ENCODE measurements around the gene RBM44.
"Not testable (repeated sequence)": the region's sequence is repeated elsewhere in the genome, so short reads cannot be mapped to it uniquely, and the experiment has no call there.

The RBM44 gene

DNA sequence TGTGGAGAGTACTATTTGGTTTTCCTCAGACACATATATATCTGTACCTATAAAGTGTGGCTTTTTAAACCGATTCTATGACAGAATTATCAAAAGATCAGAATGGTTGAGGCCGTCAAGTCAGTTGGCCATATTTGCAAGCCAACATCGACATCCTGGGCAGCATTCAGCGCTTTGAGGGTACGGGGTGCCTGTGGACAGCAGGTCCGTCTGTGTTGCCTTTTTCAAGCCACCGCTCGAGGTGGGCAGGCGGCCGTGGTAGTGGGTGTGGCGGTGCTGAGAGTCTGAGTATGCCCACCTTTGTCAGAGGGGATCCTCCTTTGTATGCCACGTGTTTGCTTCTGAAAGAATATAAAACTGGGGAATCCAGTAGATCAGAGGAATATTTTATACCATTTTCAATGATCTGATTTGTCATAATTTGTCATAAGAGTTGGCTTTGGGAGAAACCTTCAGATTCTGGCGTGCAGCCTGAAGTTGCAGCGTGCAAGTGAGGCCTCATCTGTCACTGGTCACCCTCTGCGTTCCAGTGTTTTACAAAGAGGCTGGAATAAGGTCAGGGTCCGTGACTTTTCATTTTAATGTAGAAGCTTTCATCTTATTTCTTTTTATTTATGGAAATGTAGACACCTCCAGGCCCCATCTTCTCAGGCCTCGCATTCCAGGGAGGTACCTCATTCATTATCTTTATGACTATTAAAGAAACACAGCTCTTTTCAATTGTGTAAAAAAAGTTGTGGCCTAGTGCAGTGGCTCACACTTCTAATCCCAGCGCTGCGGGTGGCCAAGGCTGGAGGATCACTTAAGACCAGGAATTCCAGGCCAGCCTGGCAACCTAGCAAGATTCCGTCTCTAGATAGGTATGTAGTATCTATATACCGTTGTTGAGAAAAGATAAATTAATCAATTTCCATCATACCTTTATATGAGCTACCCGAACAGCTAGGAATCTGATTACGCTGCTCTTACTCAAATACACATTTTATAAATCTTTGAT, 37.8 kb upstream of the RBM44 start:
- FAIRE-seq = no peak
- TF ChIP-seq PAX5 (IDR thresholded peaks at IDR 0.05; ENCODE audit: insufficient read depth, low read length, severe bottlenecking) = no peak
- TF ChIP-seq SPI1 (IDR thresholded peaks at IDR 0.05; ENCODE audit: low read depth, low read length) = no peak
- no peak for TF ChIP-seq POU2F2 (IDR thresholded peaks at IDR 0.05; ENCODE audit: low read depth, low read length)
- DNase-seq (ENCODE audit: insufficient read length, low spot score) = no peak

DNA sequence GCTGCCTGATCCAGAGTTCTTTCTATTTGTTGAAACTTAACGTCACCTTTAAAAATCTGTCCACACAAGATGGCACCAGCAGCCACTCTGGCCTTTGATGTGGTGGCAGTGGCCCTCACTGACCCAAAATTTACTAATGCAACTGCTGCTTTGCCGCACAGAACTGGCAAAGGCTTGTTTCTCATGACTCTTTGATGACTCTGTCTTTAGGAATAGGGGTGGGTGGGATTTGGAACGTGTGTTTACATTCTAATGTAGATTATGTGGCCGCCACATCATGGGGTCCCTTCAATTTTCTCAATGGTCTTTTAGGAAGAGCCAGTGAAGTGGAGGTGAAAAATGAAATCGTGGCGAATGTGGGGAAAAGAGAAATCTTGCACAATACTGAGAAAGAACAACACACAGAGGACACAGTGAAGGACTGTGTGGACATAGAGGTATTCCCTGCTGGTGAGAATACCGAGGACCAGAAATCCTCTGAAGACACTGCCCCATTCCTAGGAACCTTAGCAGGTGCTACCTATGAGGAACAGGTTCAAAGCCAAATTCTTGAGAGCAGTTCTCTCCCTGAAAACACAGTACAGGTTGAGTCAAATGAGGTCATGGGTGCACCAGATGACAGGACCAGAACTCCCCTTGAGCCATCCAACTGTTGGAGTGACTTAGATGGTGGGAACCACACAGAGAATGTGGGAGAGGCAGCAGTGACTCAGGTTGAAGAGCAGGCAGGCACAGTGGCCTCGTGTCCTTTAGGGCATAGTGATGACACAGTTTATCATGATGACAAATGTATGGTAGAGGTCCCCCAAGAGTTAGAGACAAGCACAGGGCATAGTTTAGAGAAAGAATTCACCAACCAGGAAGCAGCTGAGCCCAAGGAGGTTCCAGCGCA, 36.0 kb upstream of the RBM44 start:
- FAIRE-seq = peak; percentile 48
- not testable (repeated sequence) for DNase-seq (ENCODE audit: insufficient read length, low spot score)

- no peak for DNase-seq (ENCODE audit: insufficient read length, low spot score)
- no peak for FAIRE-seq
- no peak for TF ChIP-seq TAF1 (IDR thresholded peaks at IDR 0.05; ENCODE audit: low read depth, low read length)
- TF ChIP-seq POLR2A (IDR thresholded peaks at IDR 0.05; ENCODE audit: low read depth, low read length) = no peak
- no peak for TF ChIP-seq PAX5 (IDR thresholded peaks at IDR 0.05; ENCODE audit: insufficient read depth, low read length, severe bottlenecking)
- TF ChIP-seq SPI1 (IDR thresholded peaks at IDR 0.05; ENCODE audit: low read depth, low read length) = no peak
- TF ChIP-seq POLR2AphosphoS5 (IDR thresholded peaks at IDR 0.05; ENCODE audit: low read depth, low read length) = no peak
- TF ChIP-seq POU2F2 (IDR thresholded peaks at IDR 0.05; ENCODE audit: low read depth, low read length) = no peak
Observed at GRCh38 chr2:237763812-237764211, 34.8 kb upstream of the RBM44 start.

DNA sequence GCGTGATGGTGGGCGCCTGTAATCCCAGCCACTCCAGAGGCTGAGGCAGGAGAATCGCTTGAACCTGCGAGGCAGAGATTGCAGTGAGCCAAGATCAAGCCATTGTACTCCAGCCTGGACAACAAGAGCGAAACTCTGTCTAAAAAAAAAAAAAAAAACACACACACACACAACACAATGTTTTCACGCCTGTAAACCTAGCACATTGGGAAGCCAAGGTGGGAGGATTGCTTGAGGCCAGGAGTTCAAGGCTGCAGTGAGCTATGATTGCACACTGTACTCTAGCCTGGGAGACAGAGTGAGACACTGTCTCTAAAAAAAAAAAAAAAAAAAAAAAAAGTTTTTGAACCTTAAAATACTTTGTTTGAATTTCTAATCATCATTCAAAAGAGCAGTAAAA, 33.5 kb upstream of the RBM44 start:
- FAIRE-seq; DNase-seq (ENCODE audit: insufficient read length, low spot score): not testable (repeated sequence)

GRCh38 chr2:237765875-237766274, 32.7 kb upstream of the RBM44 start:
- FAIRE-seq (no peak), DNase-seq (ENCODE audit: insufficient read length, low spot score) (no peak)
- TF ChIP-seq POLR2A (IDR thresholded peaks at IDR 0.05; ENCODE audit: low read depth, low read length) (no peak), TAF1 (IDR thresholded peaks at IDR 0.05; ENCODE audit: low read depth, low read length) (no peak), POU2F2 (IDR thresholded peaks at IDR 0.05; ENCODE audit: low read depth, low read length) (no peak)

- TF ChIP-seq POU2F2 (IDR thresholded peaks at IDR 0.05; ENCODE audit: low read depth, low read length) (no peak), POLR2AphosphoS5 (IDR thresholded peaks at IDR 0.05; ENCODE audit: low read depth, low read length) (no peak), SPI1 (IDR thresholded peaks at IDR 0.05; ENCODE audit: low read depth, low read length) (no peak), POLR2A (IDR thresholded peaks at IDR 0.05; ENCODE audit: low read depth, low read length) (no peak), TAF1 (IDR thresholded peaks at IDR 0.05; ENCODE audit: low read depth, low read length) (no peak), PAX5 (IDR thresholded peaks at IDR 0.05; ENCODE audit: insufficient read depth, low read length, severe bottlenecking) (no peak)
- DNase-seq (ENCODE audit: insufficient read length, low spot score) (no peak), FAIRE-seq (peak; percentile 33)
Observed at GRCh38 chr2:237766340-237766739, 32.2 kb upstream of the RBM44 start.

GRCh38 chr2:237772513-237772912, 26.1 kb upstream of the RBM44 start:
- FAIRE-seq (no peak), DNase-seq (ENCODE audit: insufficient read length, low spot score) (no peak)
- no peak for TF ChIP-seq PAX5 (IDR thresholded peaks at IDR 0.05; ENCODE audit: insufficient read depth, low read length, severe bottlenecking)
- TF ChIP-seq TAF1 (IDR thresholded peaks at IDR 0.05; ENCODE audit: low read depth, low read length) = no peak
- TF ChIP-seq SPI1 (IDR thresholded peaks at IDR 0.05; ENCODE audit: low read depth, low read length) = no peak
- no peak for TF ChIP-seq POLR2AphosphoS5 (IDR thresholded peaks at IDR 0.05; ENCODE audit: low read depth, low read length)
- no peak for TF ChIP-seq POU2F2 (IDR thresholded peaks at IDR 0.05; ENCODE audit: low read depth, low read length)
- no peak for TF ChIP-seq POLR2A (IDR thresholded peaks at IDR 0.05; ENCODE audit: low read depth, low read length)

DNA sequence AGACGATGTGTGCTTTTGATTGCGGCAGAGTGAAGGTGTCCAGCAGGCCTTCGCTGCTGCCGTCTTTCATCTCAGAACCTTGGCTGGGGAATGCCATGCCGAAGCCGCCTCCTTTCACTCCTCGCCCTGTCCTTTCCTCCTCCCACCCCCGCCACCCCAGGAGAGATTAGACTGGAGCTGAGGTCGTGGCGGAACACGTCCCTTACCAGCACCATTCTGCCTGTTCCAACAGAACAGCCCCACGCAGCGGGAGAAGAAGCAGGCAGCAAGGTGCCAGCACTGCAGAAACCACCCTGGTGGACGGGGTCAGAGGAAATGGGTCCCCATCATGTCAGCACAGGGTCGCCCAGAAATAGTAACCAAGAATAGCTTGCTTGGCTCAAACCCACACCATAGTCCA, 24.8 kb upstream of the RBM44 start:
- FAIRE-seq = no peak
- TF ChIP-seq TAF1 (IDR thresholded peaks at IDR 0.05; ENCODE audit: low read depth, low read length) = no peak
- TF ChIP-seq POU2F2 (IDR thresholded peaks at IDR 0.05; ENCODE audit: low read depth, low read length) = no peak
- TF ChIP-seq SPI1 (IDR thresholded peaks at IDR 0.05; ENCODE audit: low read depth, low read length) = no peak
- no peak for TF ChIP-seq PAX5 (IDR thresholded peaks at IDR 0.05; ENCODE audit: insufficient read depth, low read length, severe bottlenecking)
- TF ChIP-seq POLR2AphosphoS5 (IDR thresholded peaks at IDR 0.05; ENCODE audit: low read depth, low read length) = no peak
- no peak for TF ChIP-seq POLR2A (IDR thresholded peaks at IDR 0.05; ENCODE audit: low read depth, low read length)

GRCh38 chr2:237774811-237775553, 23.6 kb upstream of the RBM44 start:
- peak; percentile 48 for DNase-seq (ENCODE audit: insufficient read length, low spot score)
- peak; percentile 95 for FAIRE-seq
- TF ChIP-seq POU2F2 (IDR thresholded peaks at IDR 0.05; ENCODE audit: low read depth, low read length) (0 out of 2 replicates have a peak, but pooled peaks have one; percentile 8), POLR2A (IDR thresholded peaks at IDR 0.05; ENCODE audit: low read depth, low read length) (no peak)

More for the DNA sequence above, 24.8 kb upstream of the RBM44 start:
- no peak for DNase-seq (ENCODE audit: insufficient read length, low spot score)

DNA sequence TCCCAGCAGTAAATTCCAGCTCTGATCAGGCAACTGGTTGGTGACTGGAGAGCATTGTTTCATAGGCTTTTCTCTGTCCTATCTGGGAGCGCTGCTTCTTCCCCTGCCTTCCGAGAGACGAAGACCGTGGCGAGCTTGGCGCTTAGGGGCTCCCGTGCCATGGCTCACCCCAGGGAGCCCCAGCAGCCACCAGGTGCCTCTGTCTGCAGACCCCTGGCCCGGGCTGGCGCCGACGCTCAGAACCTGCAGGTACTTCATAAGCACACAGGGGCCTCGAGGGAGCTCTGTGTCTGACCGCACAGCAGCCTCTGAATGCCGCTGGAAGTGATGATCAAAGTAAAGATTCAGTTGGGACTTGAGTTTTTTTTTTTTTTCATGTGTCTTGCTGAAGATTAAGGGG, 19.1 kb upstream of the RBM44 start:
- TF ChIP-seq POU2F2 (IDR thresholded peaks at IDR 0.05; ENCODE audit: low read depth, low read length) = no peak
- TF ChIP-seq POLR2A (IDR thresholded peaks at IDR 0.05; ENCODE audit: low read depth, low read length) = no peak
- no peak for TF ChIP-seq TAF1 (IDR thresholded peaks at IDR 0.05; ENCODE audit: low read depth, low read length)
- TF ChIP-seq POLR2AphosphoS5 (IDR thresholded peaks at IDR 0.05; ENCODE audit: low read depth, low read length) = no peak
- TF ChIP-seq PAX5 (IDR thresholded peaks at IDR 0.05; ENCODE audit: insufficient read depth, low read length, severe bottlenecking) = no peak
- no peak for TF ChIP-seq SPI1 (IDR thresholded peaks at IDR 0.05; ENCODE audit: low read depth, low read length)
- DNase-seq (ENCODE audit: insufficient read length, low spot score) (no peak), FAIRE-seq (no peak)
